NCI-H128 (cell line): ENCODE results near the gene TICRR.

Experiments used
- DNase-seq: peaks from one replicate; lab custom pipeline; 2025; ENCODE audit not compliant: unreplicated experiment; lab: John Stamatoyannopoulos, UW

The TICRR gene

GRCh38 chr15:89671687-89672086, 96.4 kb downstream of the TICRR start:
- DNase-seq: no peak

- DNase-seq: no peak
Measured at GRCh38 chr15:89672221-89673164, 97.2 kb downstream of the TICRR start.

- DNase-seq: no peak
Measured at GRCh38 chr15:89673165-89673512, 97.9 kb downstream of the TICRR start.

- DNase-seq: no peak
Measured at GRCh38 chr15:89674526-89674925, 99.3 kb downstream of the TICRR start.

- DNase-seq: no peak
Measured at GRCh38 chr15:89675606-89676005, 100.3 kb downstream of the TICRR start.

GRCh38 chr15:89677381-89677780, 102.1 kb downstream of the TICRR start:
- no peak for DNase-seq
